KMS-11 (cell line): Measurements from ENCODE around the gene DAZAP2.

Experiments used
- H2AFZ ChIP-seq: fragments of 200-600 bp; sonication (generic); 2 replicates; pipeline ENCODE4 v1.6.1; 2016; ENCODE audit warnings: antibody characterized with exemption, mixed run types, low read depth
- H3K27ac ChIP-seq: fragments of 200-600 bp; sonication (generic); 2 replicates; pipeline ENCODE4 v1.6.1; 2016; ENCODE audit warnings: mild to moderate bottlenecking, mixed run types
- H3K27me3 ChIP-seq: fragments of 200-600 bp; sonication (generic); 2 replicates; pipeline ENCODE4 v1.6.1; 2017; ENCODE audit warnings: mild to moderate bottlenecking, low read depth, mixed run types, moderate library complexity; ENCODE audit not compliant: insufficient read depth
- H3K36me3 ChIP-seq: fragments of 200-600 bp; sonication (generic); 2 replicates; pipeline ENCODE4 v1.6.1; 2017; ENCODE audit warnings: mild to moderate bottlenecking, mixed run types; ENCODE audit not compliant: insufficient read depth
- H3K4me1 ChIP-seq: fragments of 200-600 bp; sonication (generic); 2 replicates; pipeline ENCODE4 v1.6.1; 2016; ENCODE audit warnings: mild to moderate bottlenecking, low read depth, mixed run types; ENCODE audit not compliant: poor library complexity, severe bottlenecking
- H3K4me2 ChIP-seq: fragments of 200-600 bp; sonication (generic); 2 replicates; pipeline ENCODE4 v1.7.0; 2016; ENCODE audit warnings: mild to moderate bottlenecking, mixed run types
- H3K4me3 ChIP-seq: fragments of 200-600 bp; sonication (generic); IDR thresholded peaks from 2 replicates; pipeline ENCODE4 v1.6.1; 2017; ENCODE audit warnings: low read depth, low read length, mixed read lengths; ENCODE audit not compliant: insufficient read depth
- H3K79me2 ChIP-seq: fragments of 200-600 bp; sonication (generic); 2 replicates; pipeline ENCODE4 v1.6.1; 2016; ENCODE audit warnings: low read depth, mixed run types; ENCODE audit not compliant: insufficient read depth
- H3K9ac ChIP-seq: fragments of 200-600 bp; sonication (generic); 2 replicates; pipeline ENCODE4 v1.6.1; 2016; ENCODE audit warnings: mild to moderate bottlenecking, mixed run types
- H4K20me1 ChIP-seq: fragments of 200-600 bp; sonication (generic); 2 replicates; pipeline ENCODE4 v1.6.1; 2016; ENCODE audit warnings: mild to moderate bottlenecking, mixed run types; ENCODE audit not compliant: insufficient read depth
- CTCF ChIP-seq: fragments of 200-600 bp; sonication (generic); conservative IDR thresholded peaks from 2 replicates; pipeline ENCODE4 v1.6.1; 2017; ENCODE audit warnings: low read depth, mild to moderate bottlenecking, antibody characterized with exemption, low read length, moderate library complexity, mixed read lengths

DAZAP2 gene

GRCh38 chr12:51198568-51199365 lies 39.9 kb upstream of the DAZAP2 start:
- Histone ChIP-seq H3K4me2 (no peak overlapping the region), H2AFZ (no peak overlapping the region), H3K9ac (no peak overlapping the region), H3K79me2 (no peaks in the 10 kb centered on the region), H3K4me1 (no peaks in the 10 kb centered on the region), H4K20me1 (no peaks in the 10 kb centered on the region), H3K36me3 (no peaks in the 10 kb centered on the region), H3K27ac (no peak overlapping the region), H3K27me3 (no peaks in the 10 kb centered on the region), H3K4me3 (no peak overlapping the region)
- TF ChIP-seq CTCF = no peak

- Histone ChIP-seq H4K20me1 (no peaks in the 10 kb centered on the region), H3K27me3 (no peaks in the 10 kb centered on the region), H3K79me2 (no peaks in the 10 kb centered on the region), H3K4me1 (no peaks in the 10 kb centered on the region), H2AFZ (no peak overlapping the region), H3K36me3 (no peaks in the 10 kb centered on the region), H3K27ac (no peak overlapping the region), H3K4me2 (no peak overlapping the region), H3K4me3 (no peak overlapping the region), H3K9ac (no peak overlapping the region)
- no peak for TF ChIP-seq CTCF
Measured at GRCh38 chr12:51199366-51199945, 39.2 kb upstream of the DAZAP2 start.

GRCh38 chr12:51200156-51200555 lies 38.5 kb upstream of the DAZAP2 start:
- no peak for TF ChIP-seq CTCF
- H4K20me1 ChIP-seq = no peaks in the 10 kb centered on the region
- H3K27me3 ChIP-seq = no peaks in the 10 kb centered on the region
- H3K9ac ChIP-seq = no peak overlapping the region
- no peak overlapping the region for H3K27ac ChIP-seq
- no peaks in the 10 kb centered on the region for H3K4me1 ChIP-seq
- no peaks in the 10 kb centered on the region for H3K36me3 ChIP-seq
- no peak overlapping the region for H3K4me2 ChIP-seq
- no peaks in the 10 kb centered on the region for H3K79me2 ChIP-seq
- H2AFZ ChIP-seq = no peak overlapping the region
- H3K4me3 ChIP-seq = no peak overlapping the region

- Histone ChIP-seq H2AFZ (no peak overlapping the region), H3K4me2 (no peak overlapping the region), H3K4me1 (no peaks in the 10 kb centered on the region), H3K36me3 (no peaks in the 10 kb centered on the region), H3K27me3 (no peaks in the 10 kb centered on the region), H3K4me3 (no peak overlapping the region), H3K9ac (no peak overlapping the region), H4K20me1 (no peaks in the 10 kb centered on the region), H3K27ac (no peak overlapping the region), H3K79me2 (no peaks in the 10 kb centered on the region)
- TF ChIP-seq CTCF = no peak
Measured at GRCh38 chr12:51200806-51201205, 37.8 kb upstream of the DAZAP2 start.
